SK-N-SH (cell line): Measurements from ENCODE around the gene ECM1. TPM values are rescaled to one million over a fixed set of nuclear protein-coding genes. Genes with fewer than 3 reads are reported as not detected.
A peak's percentile ranks its signal among the peaks of the same experiment; 100 is the strongest.

Source experiments
- CTCF ChIA-PET: fragments of 300-600, 350-600 bp; formaldehyde crosslinking; extraction: SDS; loops from one replicate; lab custom pipeline; 2021; lab: Yijun Ruan, JAX
- POLR2A ChIA-PET: fragments of 350-600 bp; sonication (Branson Sonifier 250); formaldehyde crosslinking; extraction: SDS; loops from one replicate; lab custom pipeline; 2020; ENCODE audit warnings: antibody characterized with exemption, inconsistent platforms; lab: Yijun Ruan, JAX
- DNase-seq: peaks from one replicate; pipeline ENCODE4 v3.0.0; 2012
- H2AFZ ChIP-seq: fragments of 200-600 bp; sonication (generic); 2 replicates; pipeline ENCODE4 v1.8.1; 2016; ENCODE audit warnings: antibody characterized with exemption, mild to moderate bottlenecking, low read depth
- H3F3A ChIP-seq: fragments of 200-600 bp; sonication (generic); replicated peaks from 2 replicates; pipeline ENCODE3; 2016; ENCODE audit warnings: antibody characterized with exemption, mild to moderate bottlenecking; ENCODE audit not compliant: insufficient read depth
- H3K27ac ChIP-seq, 2 experiments: fragments of 200-500 bp in 1 of 2; fragments of 200-600 bp in 1 of 2; sonication (Bioruptor generic) in 1 of 2; sonication (generic), shearing (Covaris generic) in 1 of 2; 2 replicates each; pipeline versions ENCODE4 v1.5.1 to v1.6.1; 2014 to 2016; ENCODE audit warnings: low read depth in 2 of 2, inconsistent platforms in 1 of 2, low read length in 1 of 2, mild to moderate bottlenecking in 1 of 2, mixed read lengths in 1 of 2
- H3K27me3 ChIP-seq: fragments of 200-600 bp; sonication (generic), shearing (Covaris generic); 2 replicates; pipeline ENCODE4 v1.6.1; 2016; ENCODE audit warnings: mixed run types; ENCODE audit not compliant: insufficient read depth
- H3K36me3 ChIP-seq, 2 experiments: fragments of 200-500 bp in 1 of 2; fragments of 200-600 bp in 1 of 2; sonication (Bioruptor generic) in 1 of 2; sonication (generic) in 1 of 2; replicated peaks in 1 of 2; 2 replicates each; pipeline versions ENCODE3 to v1.5.1; 2014 to 2016; ENCODE audit warnings: low read length in 1 of 2, mild to moderate bottlenecking in 1 of 2; ENCODE audit not compliant: insufficient read depth in 2 of 2, control insufficient read depth in 1 of 2
- H3K4me1 ChIP-seq, 2 experiments: fragments of 200-500 bp in 1 of 2; fragments of 200-600 bp in 1 of 2; sonication (Bioruptor generic) in 1 of 2; sonication (generic), shearing (Covaris generic) in 1 of 2; 2 replicates each; pipeline versions ENCODE4 v1.5.1 to v1.6.1; 2014 to 2016; ENCODE audit warnings: low read depth in 1 of 2, low read length in 1 of 2, mixed run types in 1 of 2; ENCODE audit not compliant: insufficient read depth in 2 of 2, control insufficient read depth in 1 of 2
- H3K4me2 ChIP-seq: fragments of 200-600 bp; sonication (generic), shearing (Covaris generic); 2 replicates; pipeline ENCODE4 v1.6.1; 2017; ENCODE audit warnings: mixed run types
- H3K4me3 ChIP-seq, 2 experiments: fragments of 200-500 bp in 1 of 2; fragments of 200-600 bp in 1 of 2; sonication (Bioruptor generic) in 1 of 2; sonication (generic), shearing (Covaris generic) in 1 of 2; 2 replicates each; pipeline versions ENCODE4 v1.5.1 to v1.8.1; 2014 to 2016; ENCODE audit warnings: low read depth in 2 of 2, inconsistent platforms in 1 of 2, low read length in 1 of 2, mild to moderate bottlenecking in 1 of 2, mixed read lengths in 1 of 2, moderate library complexity in 1 of 2
- H3K79me2 ChIP-seq: fragments of 200-600 bp; sonication (generic); 2 replicates; pipeline ENCODE4 v1.8.1; 2017; ENCODE audit warnings: mild to moderate bottlenecking; ENCODE audit not compliant: insufficient read depth
- H3K9ac ChIP-seq: fragments of 200-600 bp; sonication (generic); 2 replicates; pipeline ENCODE4 v1.6.1; 2017; ENCODE audit warnings: mixed run types
- H3K9me2 ChIP-seq: fragments of 200-600 bp; sonication (generic); 2 replicates; pipeline ENCODE4 v1.6.1; 2017; ENCODE audit warnings: mixed run types
- H3K9me3 ChIP-seq: fragments of 200-600 bp; sonication (generic); 2 replicates; pipeline ENCODE4 v1.6.1; 2017; ENCODE audit warnings: mixed run types, mild to moderate bottlenecking, moderate library complexity
- H4K20me1 ChIP-seq: fragments of 200-600 bp; sonication (generic); 2 replicates; pipeline ENCODE4 v1.6.1; 2017; ENCODE audit warnings: mild to moderate bottlenecking, mixed run types; ENCODE audit not compliant: insufficient read depth
- CHD2 ChIP-seq: fragments of 150-350 bp; IDR thresholded peaks from 2 replicates; pipeline ENCODE4 v1.6.1; 2018; ENCODE audit warnings: low read length; ENCODE audit not compliant: partially characterized antibody
- ELF1 ChIP-seq: IDR thresholded peaks from 2 replicates; pipeline ENCODE4 v1.4.0; 2012
- FOSL2 ChIP-seq: IDR thresholded peaks from 2 replicates; pipeline ENCODE4 v1.4.0; 2012; ENCODE audit warnings: low read depth, mild to moderate bottlenecking, moderate library complexity, borderline replicate concordance
- FOXJ3 ChIP-seq: sonication (generic); formaldehyde crosslinking; IDR thresholded peaks from 2 replicates; pipeline ENCODE4 v1.5.1; 2020; ENCODE audit warnings: mild to moderate bottlenecking, missing genetic modification reagents
- FOXM1 ChIP-seq: IDR thresholded peaks from 2 replicates; pipeline ENCODE4 v1.4.0; 2012; ENCODE audit warnings: low read depth, mild to moderate bottlenecking
- GABPA ChIP-seq: IDR thresholded peaks from 2 replicates; pipeline ENCODE4 v1.4.0; 2012; ENCODE audit warnings: low read depth, mild to moderate bottlenecking
- JUND ChIP-seq: IDR thresholded peaks from 2 replicates; pipeline ENCODE4 v1.4.0; 2012
- NFIC ChIP-seq: IDR thresholded peaks from 2 replicates; pipeline ENCODE4 v1.4.0; 2012; ENCODE audit warnings: borderline replicate concordance
- POLR2AphosphoS5 ChIP-seq: IDR thresholded peaks from 2 replicates; pipeline ENCODE4 v1.6.1; 2012; ENCODE audit warnings: low read depth, low read length
- RAD21 ChIP-seq: IDR thresholded peaks from 2 replicates; pipeline ENCODE4 v1.6.1; 2012; ENCODE audit warnings: mild to moderate bottlenecking, low read length
- RCOR1 ChIP-seq: fragments of 150-350 bp; IDR thresholded peaks from 2 replicates; pipeline ENCODE4 v1.6.1; 2017; ENCODE audit warnings: antibody characterized with exemption, low read length
- RFX5 ChIP-seq: IDR thresholded peaks from 2 replicates; pipeline ENCODE4 v1.6.1; 2012; ENCODE audit warnings: mild to moderate bottlenecking, improper control_type of control experiment, low read length
- SIN3A ChIP-seq: IDR thresholded peaks from 2 replicates; pipeline ENCODE4 v1.6.1; 2012; ENCODE audit warnings: low read depth, mild to moderate bottlenecking, low read length, moderate library complexity, borderline replicate concordance
- SMC3 ChIP-seq: IDR thresholded peaks from 2 replicates; pipeline ENCODE4 v1.6.1; 2012; ENCODE audit warnings: low read depth, low read length, improper control_type of control experiment
- TAF1 ChIP-seq: IDR thresholded peaks from 2 replicates; pipeline ENCODE4 v1.6.1; 2012; ENCODE audit warnings: low read depth, mild to moderate bottlenecking, low read length, moderate library complexity, borderline replicate concordance
- YY1 ChIP-seq: IDR thresholded peaks from 2 replicates; pipeline ENCODE4 v1.4.0; 2012; ENCODE audit warnings: low read depth, mild to moderate bottlenecking
- WGBS: methylation state at CpG from one replicate; pipeline ENCODE4 v1.1.6; 2017; ENCODE audit warnings: low lambda C conversion rate; 5-methylcytosine and 5-hydroxymethylcytosine counted together
- polyA plus RNA-seq, 3 experiments: library from polyadenylated mRNA; depleted of rRNA; stranded (reverse); fragments of >200 nt; gene quantifications; 2 replicates each; pipeline ENCODE4 v1.2.3, GENCODE V29; 2012
- TF ChIP-seq, protein P1 (sequence below): IDR thresholded peaks from 2 replicates; pipeline ENCODE4 v1.4.0; 2012; ENCODE audit warnings: low read depth, borderline replicate concordance
- TF ChIP-seq, protein P2 (sequence below): fragments of 200-600 bp; sonication (generic); IDR thresholded peaks from 2 replicates; pipeline ENCODE4 v1.6.1; 2017; ENCODE audit warnings: antibody characterized with exemption, mild to moderate bottlenecking, moderate library complexity

The ECM1 gene
- polyA plus RNA-seq, 1 of the 3 experiments (the other 2 are of a cell fraction) = 32.3 TPM

DNA sequence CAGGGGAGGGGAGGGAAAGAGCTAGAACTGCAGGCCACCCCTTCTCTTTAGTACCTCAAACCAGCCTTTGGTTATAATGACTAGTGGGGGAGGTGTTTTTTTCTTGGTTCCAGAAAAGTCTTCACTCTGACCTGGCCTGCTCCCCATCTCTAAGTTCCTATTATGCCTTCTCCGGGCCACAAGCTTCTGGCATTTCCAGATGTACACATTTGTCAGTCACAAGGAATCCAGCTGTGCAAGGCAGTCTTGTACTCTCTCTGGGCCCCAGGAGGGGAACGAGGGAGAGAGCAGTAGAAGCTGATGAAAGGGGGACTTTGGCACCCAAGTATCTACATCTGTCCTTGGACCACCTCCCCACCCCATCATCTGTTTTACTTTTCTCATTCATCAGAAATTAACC is 4.9 kb downstream of the ECM1 start:
- CTCF ChIA-PET = interaction anchor here (1.5 kb wide), 1 partner anchor 47 kb away, joined by 5 read pairs; no protein-coding TSS in a partner anchor
- Histone ChIP-seq H3K27me3 (no peaks in the 10 kb centered on the region), H3K36me3 (no peaks in the 10 kb centered on the region), H3K79me2 (peaks cover 13% of the 10 kb centered on the region), H3K4me3 (no peak overlapping the region), H4K20me1 (no peaks in the 10 kb centered on the region), H3K9me2 (no peaks in the 10 kb centered on the region), H3K4me1 (peaks cover 8 to 13% of the 10 kb centered on the region in 2 experiments; a peak in 2 of 4 replicates), H3K9me3 (no peaks in the 10 kb centered on the region), H3F3A (peaks cover 3% of the 10 kb centered on the region), H2AFZ (no peak overlapping the region), H3K4me2 (no peak overlapping the region), H3K9ac (no peak overlapping the region), H3K27ac (no peak overlapping the region)
- DNase-seq = no peak
- POLR2A ChIA-PET = no interaction called here
- no peak for TF ChIP-seq RAD21
- 80% methylated on average over 2 of the region's 2 CpGs for WGBS

DNA sequence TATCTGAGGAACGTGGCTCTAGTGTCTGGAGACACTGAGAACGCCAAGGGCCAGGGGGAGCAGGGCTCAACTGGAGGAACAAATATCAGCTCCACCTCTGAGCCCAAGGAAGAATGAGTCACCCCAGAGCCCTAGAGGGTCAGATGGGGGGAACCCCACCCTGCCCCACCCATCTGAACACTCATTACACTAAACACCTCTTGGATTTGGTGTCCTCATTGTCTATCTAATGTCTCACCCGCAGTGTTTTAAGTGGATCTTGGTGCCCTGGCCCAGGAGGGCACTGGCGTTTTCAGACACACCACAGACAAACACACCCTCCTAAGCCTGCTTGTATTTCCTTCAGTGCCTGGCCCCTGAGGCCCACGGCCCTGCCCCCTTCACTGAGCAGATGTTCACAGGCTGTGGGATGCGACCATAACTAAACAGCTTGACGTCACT is 5.5 kb downstream of the ECM1 start:
- H3K36me3 ChIP-seq = no peaks in the 10 kb centered on the region
- H3K9ac ChIP-seq = no peak overlapping the region
- no peak for DNase-seq
- H2AFZ ChIP-seq = no peak overlapping the region
- no peak overlapping the region for H3K27ac ChIP-seq
- POLR2A ChIA-PET = no interaction called here
- peaks cover 3% of the 10 kb centered on the region for H3F3A ChIP-seq
- 94% methylated on average over 7 of the region's 7 CpGs for WGBS
- peaks cover 10% of the 10 kb centered on the region for H3K79me2 ChIP-seq
- H3K27me3 ChIP-seq = no peaks in the 10 kb centered on the region
- CTCF ChIA-PET = interaction anchor here (1.5 to 3.1 kb wide), 2 partner anchors 46 to 257 kb away, joined by 5 to 9 read pairs; no protein-coding TSS in a partner anchor
- no peaks in the 10 kb centered on the region for H3K9me3 ChIP-seq
- H3K4me2 ChIP-seq = no peak overlapping the region
- TF ChIP-seq TAF1 (no peak), SMC3 (no peak), JUND (no peak), FOSL2 (no peak), GABPA (no peak), FOXJ3 (no peak), RCOR1 (no peak), NFIC (no peak), RFX5 (no peak)
- TF ChIP-seq, protein P1, sequence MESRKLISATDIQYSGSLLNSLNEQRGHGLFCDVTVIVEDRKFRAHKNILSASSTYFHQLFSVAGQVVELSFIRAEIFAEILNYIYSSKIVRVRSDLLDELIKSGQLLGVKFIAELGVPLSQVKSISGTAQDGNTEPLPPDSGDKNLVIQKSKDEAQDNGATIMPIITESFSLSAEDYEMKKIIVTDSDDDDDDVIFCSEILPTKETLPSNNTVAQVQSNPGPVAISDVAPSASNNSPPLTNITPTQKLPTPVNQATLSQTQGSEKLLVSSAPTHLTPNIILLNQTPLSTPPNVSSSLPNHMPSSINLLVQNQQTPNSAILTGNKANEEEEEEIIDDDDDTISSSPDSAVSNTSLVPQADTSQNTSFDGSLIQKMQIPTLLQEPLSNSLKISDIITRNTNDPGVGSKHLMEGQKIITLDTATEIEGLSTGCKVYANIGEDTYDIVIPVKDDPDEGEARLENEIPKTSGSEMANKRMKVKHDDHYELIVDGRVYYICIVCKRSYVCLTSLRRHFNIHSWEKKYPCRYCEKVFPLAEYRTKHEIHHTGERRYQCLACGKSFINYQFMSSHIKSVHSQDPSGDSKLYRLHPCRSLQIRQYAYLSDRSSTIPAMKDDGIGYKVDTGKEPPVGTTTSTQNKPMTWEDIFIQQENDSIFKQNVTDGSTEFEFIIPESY = no peak
- H4K20me1 ChIP-seq = no peaks in the 10 kb centered on the region
- H3K4me1 ChIP-seq = peaks cover 3 to 8% of the 10 kb centered on the region in 2 experiments; a peak in 2 of 4 replicates
- no peak overlapping the region for H3K4me3 ChIP-seq
- H3K9me2 ChIP-seq = no peaks in the 10 kb centered on the region

DNA sequence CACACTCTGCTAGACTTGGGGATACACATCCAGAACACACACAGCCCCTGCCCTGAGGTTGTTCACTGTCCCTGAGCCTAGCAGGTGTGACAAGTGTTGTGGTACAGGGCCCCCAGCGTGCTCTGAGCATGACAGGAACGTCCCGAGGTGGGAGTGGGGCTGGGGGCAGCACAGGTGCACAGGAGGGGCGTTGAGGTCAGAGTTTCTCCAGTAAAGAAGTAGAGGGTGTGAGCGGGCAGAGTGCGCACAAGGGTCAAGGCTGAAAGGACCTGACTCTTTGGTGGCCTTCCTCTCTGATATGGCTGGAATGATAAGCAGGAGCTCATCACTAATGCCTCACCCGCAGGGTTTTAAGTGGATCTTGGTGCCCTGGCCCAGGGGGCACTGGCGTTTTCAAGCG is 6.4 kb downstream of the ECM1 start:
- H3K9ac ChIP-seq = no peak overlapping the region
- DNase-seq = no peak
- no peaks in the 10 kb centered on the region for H3K36me3 ChIP-seq
- WGBS = 92% methylated on average over 9 of the region's 9 CpGs
- no peaks in the 10 kb centered on the region for H3K9me2 ChIP-seq
- peaks cover 3% of the 10 kb centered on the region for H3F3A ChIP-seq
- peaks cover 2 to 4% of the 10 kb centered on the region in 2 experiments; a peak in 1 of 4 replicates for H3K4me1 ChIP-seq
- H4K20me1 ChIP-seq = no peaks in the 10 kb centered on the region
- no peaks in the 10 kb centered on the region for H3K9me3 ChIP-seq
- peaks cover 2% of the 10 kb centered on the region; the same call in 1 of the 2 replicates for H3K79me2 ChIP-seq
- H3K4me2 ChIP-seq = peak overlapping the region; percentile 75; the same call in 1 of the 2 replicates
- ChIA-PET POLR2A (no interaction called here), CTCF (interaction anchor here (1.5 to 3.3 kb wide), 3 partner anchors 45 to 258 kb away, joined by 5 to 19 read pairs (median 9); no protein-coding TSS in a partner anchor)
- H2AFZ ChIP-seq = 0 out of 2 replicates have a peak overlapping the region, but pooled peaks have one; percentile 84
- no peak overlapping the region for H3K4me3 ChIP-seq
- no peaks in the 10 kb centered on the region for H3K27me3 ChIP-seq
- no peak overlapping the region; a peak in 1 of 4 replicates for H3K27ac ChIP-seq
- TF ChIP-seq ELF1 = no peak
- TF ChIP-seq FOXM1 = no peak
- no peak for TF ChIP-seq SIN3A
- no peak for TF ChIP-seq CHD2
- no peak for TF ChIP-seq SMC3
- TF ChIP-seq, protein P1 = no peak
- TF ChIP-seq YY1 = no peak
- TF ChIP-seq JUND = no peak
- TF ChIP-seq, protein P2, sequence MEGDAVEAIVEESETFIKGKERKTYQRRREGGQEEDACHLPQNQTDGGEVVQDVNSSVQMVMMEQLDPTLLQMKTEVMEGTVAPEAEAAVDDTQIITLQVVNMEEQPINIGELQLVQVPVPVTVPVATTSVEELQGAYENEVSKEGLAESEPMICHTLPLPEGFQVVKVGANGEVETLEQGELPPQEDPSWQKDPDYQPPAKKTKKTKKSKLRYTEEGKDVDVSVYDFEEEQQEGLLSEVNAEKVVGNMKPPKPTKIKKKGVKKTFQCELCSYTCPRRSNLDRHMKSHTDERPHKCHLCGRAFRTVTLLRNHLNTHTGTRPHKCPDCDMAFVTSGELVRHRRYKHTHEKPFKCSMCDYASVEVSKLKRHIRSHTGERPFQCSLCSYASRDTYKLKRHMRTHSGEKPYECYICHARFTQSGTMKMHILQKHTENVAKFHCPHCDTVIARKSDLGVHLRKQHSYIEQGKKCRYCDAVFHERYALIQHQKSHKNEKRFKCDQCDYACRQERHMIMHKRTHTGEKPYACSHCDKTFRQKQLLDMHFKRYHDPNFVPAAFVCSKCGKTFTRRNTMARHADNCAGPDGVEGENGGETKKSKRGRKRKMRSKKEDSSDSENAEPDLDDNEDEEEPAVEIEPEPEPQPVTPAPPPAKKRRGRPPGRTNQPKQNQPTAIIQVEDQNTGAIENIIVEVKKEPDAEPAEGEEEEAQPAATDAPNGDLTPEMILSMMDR = no peak
- TF ChIP-seq POLR2AphosphoS5 = no peak
